GM12864 (cell line): ENCODE measurements around the gene GRID1.

Source experiments
- DNase-seq: peaks from one replicate; pipeline ENCODE4 v3.0.0-alpha.2; 2011; ENCODE audit warnings: low read depth
- H3K4me3 ChIP-seq: 2 replicates; pipeline ENCODE4 v1.5.1; 2011; ENCODE audit warnings: mild to moderate bottlenecking, low read depth, low read length, control low read depth
- CTCF ChIP-seq: IDR thresholded peaks from 2 replicates; pipeline ENCODE4 v1.5.1; 2011; ENCODE audit warnings: low read depth, mild to moderate bottlenecking, moderate library complexity, low read length, control low read depth, inconsistent platforms; ENCODE audit errors: missing control alignments

Gene GRID1

GRCh38 chr10:86048571-86048970 lies 318.0 kb downstream of the GRID1 start:
- TF ChIP-seq CTCF = no peak
- H3K4me3 ChIP-seq = no peak overlapping the region
- DNase-seq = no peak

GRCh38 chr10:86047588-86047987 lies 319.0 kb downstream of the GRID1 start:
- H3K4me3 ChIP-seq = no peak overlapping the region
- no peak for DNase-seq
- TF ChIP-seq CTCF = no peak

GRCh38 chr10:86046845-86047460 lies 319.6 kb downstream of the GRID1 start:
- H3K4me3 ChIP-seq = no peak overlapping the region
- DNase-seq = no peak
- no peak for TF ChIP-seq CTCF

- TF ChIP-seq CTCF = no peak
- no peak overlapping the region for H3K4me3 ChIP-seq
- no peak for DNase-seq
Observed at GRCh38 chr10:86045896-86046295, 320.7 kb downstream of the GRID1 start.

- DNase-seq = no peak
- no peak overlapping the region for H3K4me3 ChIP-seq
- no peak for TF ChIP-seq CTCF
Observed at GRCh38 chr10:86044029-86044428, 322.6 kb downstream of the GRID1 start.

GRCh38 chr10:86043236-86043635 lies 323.4 kb downstream of the GRID1 start:
- TF ChIP-seq CTCF = no peak
- no peak for DNase-seq
- H3K4me3 ChIP-seq = no peak overlapping the region

GRCh38 chr10:86042161-86042560 lies 324.4 kb downstream of the GRID1 start:
- no peak overlapping the region for H3K4me3 ChIP-seq
- DNase-seq = no peak
- TF ChIP-seq CTCF = no peak
